Measurements from ENCODE around the gene FNDC3A.
A peak's percentile ranks its signal among the peaks of the same experiment; 100 is the strongest.

DNA sequence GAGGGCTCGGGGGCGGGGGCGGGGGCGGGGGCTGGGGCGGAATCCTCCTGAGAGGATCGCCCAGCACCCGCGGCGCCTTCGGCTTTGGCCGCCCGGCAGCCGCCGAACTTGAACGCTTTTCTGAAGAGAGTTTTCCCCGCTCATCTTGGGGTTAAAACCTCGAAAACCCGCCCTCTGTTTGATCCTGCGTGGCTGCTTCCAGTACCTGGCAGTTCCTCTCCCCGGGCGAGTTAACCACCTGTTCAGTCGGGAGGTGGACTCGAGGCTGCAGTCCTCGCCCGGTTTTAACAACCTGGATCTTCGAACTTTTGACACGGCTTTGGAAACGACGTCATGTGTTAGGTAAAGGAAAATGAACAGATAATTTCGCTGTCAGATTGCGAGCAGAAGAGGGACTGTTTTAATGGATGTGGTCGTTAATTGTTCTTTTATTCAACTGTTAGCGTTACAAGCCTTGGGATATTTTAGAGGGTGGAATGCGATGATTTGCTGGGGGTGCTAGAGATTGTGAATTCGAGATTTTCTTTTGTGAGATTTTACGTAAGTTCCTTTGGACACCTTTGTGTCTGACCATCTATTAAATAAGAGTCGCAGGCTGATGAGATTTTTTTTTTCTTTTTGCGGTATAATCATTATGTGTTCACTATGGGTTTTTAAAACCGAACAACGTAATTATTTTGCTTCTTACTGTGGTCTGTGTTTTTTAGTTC lies 1.0 kb downstream of the FNDC3A start:
- TF ChIP-seq GABPA (IDR thresholded peaks at IDR 0.05; ENCODE audit: low read depth) (no peak), POLR2AphosphoS5 (IDR thresholded peaks at IDR 0.05; ENCODE audit: low read depth) (no peak), SPI1 (IDR thresholded peaks at IDR 0.05; ENCODE audit: borderline replicate concordance, low read depth) (peak; percentile 56; the same call in 1 of the 2 replicates)
- TF ChIP-seq, protein P1, sequence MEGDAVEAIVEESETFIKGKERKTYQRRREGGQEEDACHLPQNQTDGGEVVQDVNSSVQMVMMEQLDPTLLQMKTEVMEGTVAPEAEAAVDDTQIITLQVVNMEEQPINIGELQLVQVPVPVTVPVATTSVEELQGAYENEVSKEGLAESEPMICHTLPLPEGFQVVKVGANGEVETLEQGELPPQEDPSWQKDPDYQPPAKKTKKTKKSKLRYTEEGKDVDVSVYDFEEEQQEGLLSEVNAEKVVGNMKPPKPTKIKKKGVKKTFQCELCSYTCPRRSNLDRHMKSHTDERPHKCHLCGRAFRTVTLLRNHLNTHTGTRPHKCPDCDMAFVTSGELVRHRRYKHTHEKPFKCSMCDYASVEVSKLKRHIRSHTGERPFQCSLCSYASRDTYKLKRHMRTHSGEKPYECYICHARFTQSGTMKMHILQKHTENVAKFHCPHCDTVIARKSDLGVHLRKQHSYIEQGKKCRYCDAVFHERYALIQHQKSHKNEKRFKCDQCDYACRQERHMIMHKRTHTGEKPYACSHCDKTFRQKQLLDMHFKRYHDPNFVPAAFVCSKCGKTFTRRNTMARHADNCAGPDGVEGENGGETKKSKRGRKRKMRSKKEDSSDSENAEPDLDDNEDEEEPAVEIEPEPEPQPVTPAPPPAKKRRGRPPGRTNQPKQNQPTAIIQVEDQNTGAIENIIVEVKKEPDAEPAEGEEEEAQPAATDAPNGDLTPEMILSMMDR (IDR thresholded peaks at IDR 0.05; ENCODE audit: insufficient read depth, low read length): no peak
- TF ChIP-seq, protein P2, sequence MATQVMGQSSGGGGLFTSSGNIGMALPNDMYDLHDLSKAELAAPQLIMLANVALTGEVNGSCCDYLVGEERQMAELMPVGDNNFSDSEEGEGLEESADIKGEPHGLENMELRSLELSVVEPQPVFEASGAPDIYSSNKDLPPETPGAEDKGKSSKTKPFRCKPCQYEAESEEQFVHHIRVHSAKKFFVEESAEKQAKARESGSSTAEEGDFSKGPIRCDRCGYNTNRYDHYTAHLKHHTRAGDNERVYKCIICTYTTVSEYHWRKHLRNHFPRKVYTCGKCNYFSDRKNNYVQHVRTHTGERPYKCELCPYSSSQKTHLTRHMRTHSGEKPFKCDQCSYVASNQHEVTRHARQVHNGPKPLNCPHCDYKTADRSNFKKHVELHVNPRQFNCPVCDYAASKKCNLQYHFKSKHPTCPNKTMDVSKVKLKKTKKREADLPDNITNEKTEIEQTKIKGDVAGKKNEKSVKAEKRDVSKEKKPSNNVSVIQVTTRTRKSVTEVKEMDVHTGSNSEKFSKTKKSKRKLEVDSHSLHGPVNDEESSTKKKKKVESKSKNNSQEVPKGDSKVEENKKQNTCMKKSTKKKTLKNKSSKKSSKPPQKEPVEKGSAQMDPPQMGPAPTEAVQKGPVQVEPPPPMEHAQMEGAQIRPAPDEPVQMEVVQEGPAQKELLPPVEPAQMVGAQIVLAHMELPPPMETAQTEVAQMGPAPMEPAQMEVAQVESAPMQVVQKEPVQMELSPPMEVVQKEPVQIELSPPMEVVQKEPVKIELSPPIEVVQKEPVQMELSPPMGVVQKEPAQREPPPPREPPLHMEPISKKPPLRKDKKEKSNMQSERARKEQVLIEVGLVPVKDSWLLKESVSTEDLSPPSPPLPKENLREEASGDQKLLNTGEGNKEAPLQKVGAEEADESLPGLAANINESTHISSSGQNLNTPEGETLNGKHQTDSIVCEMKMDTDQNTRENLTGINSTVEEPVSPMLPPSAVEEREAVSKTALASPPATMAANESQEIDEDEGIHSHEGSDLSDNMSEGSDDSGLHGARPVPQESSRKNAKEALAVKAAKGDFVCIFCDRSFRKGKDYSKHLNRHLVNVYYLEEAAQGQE (IDR thresholded peaks at IDR 0.05; ENCODE audit: insufficient replicate concordance, low read depth): no peak

Data from HL-60 (cell line).